ENCODE results near the gene AKR7A2. TPM values are rescaled to one million over a fixed set of nuclear protein-coding genes. Genes with fewer than 3 reads are reported as not detected.

Gene AKR7A2
- polyA plus RNA-seq, 1 experiment = 47.5 TPM

- no peak for DNase-seq (ENCODE audit: low read depth, low spot score)
- POLR2A ChIA-PET = no interaction called here
- CTCF ChIA-PET = interaction anchor here (0.8 to 1.1 kb wide), 3 partner anchors 10 to 294 kb away, joined by 5 to 7 read pairs (median 6); no protein-coding TSS in a partner anchor
- Histone ChIP-seq H3K27ac (ENCODE audit: low read depth, low read length) (no peak overlapping the region), H3K4me3 (ENCODE audit: low read depth, low read length) (no peak overlapping the region), H3K9me3 (ENCODE audit: control insufficient read depth, insufficient read depth, low read length) (no peaks in the 10 kb centered on the region), H3K27me3 (ENCODE audit: control insufficient read depth, insufficient read depth, low read length) (no peaks in the 10 kb centered on the region)
- no peak for TF ChIP-seq CTCF (IDR thresholded peaks at IDR 0.05; ENCODE audit: low read depth, low read length)
Observed at GRCh38 chr1:19359357-19359756, 47.4 kb upstream of the AKR7A2 start.

DNA sequence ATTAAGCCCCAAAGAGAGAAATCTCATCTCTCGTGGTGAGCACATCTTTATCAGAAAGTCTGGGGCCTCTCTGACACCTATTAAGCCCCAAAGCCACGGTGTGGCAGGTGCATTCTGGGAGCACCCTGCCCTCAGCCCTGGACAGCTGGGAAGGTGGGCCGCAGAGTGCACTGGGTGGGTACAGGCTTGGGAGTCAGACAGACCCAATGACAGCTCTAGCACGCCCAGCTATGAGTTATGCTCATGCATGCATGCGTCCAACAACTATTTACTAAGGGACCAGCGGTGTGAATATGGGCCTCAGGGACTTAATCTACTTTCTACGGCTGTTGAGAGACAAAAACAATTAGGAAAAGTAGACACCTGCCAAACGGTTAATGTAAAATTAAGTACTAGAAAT, 46.8 kb upstream of the AKR7A2 start:
- ChIA-PET POLR2A (no interaction called here), CTCF (interaction anchor here (0.7 to 1.1 kb wide), 5 partner anchors 10 to 295 kb away, joined by 3 to 7 read pairs (median 5); no protein-coding TSS in a partner anchor)
- Histone ChIP-seq H3K4me3 (ENCODE audit: low read depth, low read length) (no peak overlapping the region), H3K27me3 (ENCODE audit: control insufficient read depth, insufficient read depth, low read length) (no peaks in the 10 kb centered on the region), H3K9me3 (ENCODE audit: control insufficient read depth, insufficient read depth, low read length) (no peaks in the 10 kb centered on the region), H3K27ac (ENCODE audit: low read depth, low read length) (no peak overlapping the region)
- no peak for TF ChIP-seq CTCF (IDR thresholded peaks at IDR 0.05; ENCODE audit: low read depth, low read length)
- no peak for DNase-seq (ENCODE audit: low read depth, low spot score)

DNA sequence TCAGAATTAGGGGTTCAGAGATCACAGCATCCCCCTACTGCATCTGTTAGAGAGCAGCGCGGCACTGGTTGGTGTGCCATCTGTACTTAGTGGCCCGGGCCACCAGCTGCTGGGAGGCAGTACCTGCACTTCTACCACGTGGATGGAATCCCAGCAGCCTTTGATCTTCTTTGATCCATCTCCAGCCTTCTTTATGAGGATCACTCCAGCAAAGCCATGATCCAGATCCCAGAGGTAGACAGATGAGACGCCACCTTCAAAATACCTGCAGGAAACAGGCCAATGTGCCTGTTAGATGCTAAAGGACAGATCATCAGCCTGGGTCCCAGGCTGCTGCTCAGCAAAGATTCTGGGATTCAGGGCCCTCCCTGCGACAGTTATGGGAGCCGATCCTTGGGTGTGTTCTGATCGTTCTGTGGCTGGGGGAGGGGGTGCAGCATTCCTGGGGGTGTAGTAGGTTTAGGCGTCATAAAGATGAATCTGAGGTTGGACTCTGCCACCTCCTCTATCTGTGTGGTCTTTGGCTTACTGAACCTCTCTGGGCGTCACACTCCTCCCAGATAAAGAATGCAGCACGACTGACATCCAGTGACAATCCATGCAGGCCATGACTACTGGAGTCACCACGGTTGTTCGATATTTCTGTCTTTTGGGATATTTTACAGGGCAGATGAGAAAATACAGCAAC, 45.5 kb upstream of the AKR7A2 start:
- DNase-seq (ENCODE audit: low read depth, low spot score) = no peak
- Histone ChIP-seq H3K27me3 (ENCODE audit: control insufficient read depth, insufficient read depth, low read length) (no peaks in the 10 kb centered on the region), H3K27ac (ENCODE audit: low read depth, low read length) (no peak overlapping the region), H3K9me3 (ENCODE audit: control insufficient read depth, insufficient read depth, low read length) (no peaks in the 10 kb centered on the region), H3K4me3 (ENCODE audit: low read depth, low read length) (no peak overlapping the region)
- CTCF ChIA-PET = no interaction called here
- TF ChIP-seq CTCF (IDR thresholded peaks at IDR 0.05; ENCODE audit: low read depth, low read length) = no peak
- POLR2A ChIA-PET = no interaction called here

GRCh38 chr1:19356266-19356665, 44.3 kb upstream of the AKR7A2 start:
- no peak overlapping the region for H3K27ac ChIP-seq (ENCODE audit: low read depth, low read length)
- CTCF ChIA-PET = interaction anchor here (0.8 to 0.9 kb wide), 2 partner anchors 298 to 305 kb away, joined by 3 to 4 read pairs; no protein-coding TSS in a partner anchor

More at GRCh38 chr1:19356266-19356665, 44.3 kb upstream of the AKR7A2 start:
- no peak for TF ChIP-seq CTCF (IDR thresholded peaks at IDR 0.05; ENCODE audit: low read depth, low read length)
- no peak for DNase-seq (ENCODE audit: low read depth, low spot score)
- no peaks in the 10 kb centered on the region for H3K27me3 ChIP-seq (ENCODE audit: control insufficient read depth, insufficient read depth, low read length)
- H3K9me3 ChIP-seq (ENCODE audit: control insufficient read depth, insufficient read depth, low read length) = no peaks in the 10 kb centered on the region
- POLR2A ChIA-PET = interaction anchor here (0.7 kb wide), 1 partner anchor 21 kb away, joined by 3 read pairs; no protein-coding TSS in a partner anchor
- H3K4me3 ChIP-seq (ENCODE audit: low read depth, low read length) = no peak overlapping the region
